ENCODE data around the gene ZRANB2.

Gene ZRANB2

DNA sequence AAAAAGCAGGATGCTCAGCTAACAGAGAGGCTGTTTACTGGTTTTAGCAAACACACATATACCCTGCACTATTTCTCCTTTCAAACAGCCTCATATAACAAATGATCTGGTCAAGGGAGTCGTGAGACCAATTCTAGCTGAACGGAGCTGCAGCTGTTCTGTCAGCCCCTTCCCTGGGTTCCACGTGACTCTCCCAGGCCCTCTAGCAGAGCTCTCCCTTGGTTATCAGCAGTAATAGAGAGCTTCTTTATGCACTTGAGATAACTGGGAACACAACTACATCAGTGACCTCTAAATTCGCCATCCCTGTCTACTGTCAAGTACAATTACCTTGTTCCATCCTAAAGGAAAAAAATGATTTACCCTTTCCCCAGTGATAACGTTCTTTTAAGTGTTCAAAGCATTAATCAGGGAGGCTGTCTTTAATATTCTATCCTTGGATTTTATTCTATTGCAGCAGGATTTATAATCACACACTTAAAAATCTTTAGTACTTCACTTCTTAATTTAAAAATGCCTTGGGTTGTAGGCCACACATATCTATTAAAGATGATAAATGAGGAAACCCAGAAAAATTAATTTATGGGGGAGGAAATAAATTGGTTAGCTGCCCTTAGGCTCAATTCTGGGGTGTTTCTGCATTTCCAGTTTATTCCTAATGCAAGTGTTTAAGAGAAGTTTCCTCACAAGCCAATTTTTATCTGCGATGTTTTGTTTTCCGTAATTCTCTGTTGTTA is 61.4 kb downstream of the ZRANB2 start:
- TF ChIP-seq, protein P1, sequence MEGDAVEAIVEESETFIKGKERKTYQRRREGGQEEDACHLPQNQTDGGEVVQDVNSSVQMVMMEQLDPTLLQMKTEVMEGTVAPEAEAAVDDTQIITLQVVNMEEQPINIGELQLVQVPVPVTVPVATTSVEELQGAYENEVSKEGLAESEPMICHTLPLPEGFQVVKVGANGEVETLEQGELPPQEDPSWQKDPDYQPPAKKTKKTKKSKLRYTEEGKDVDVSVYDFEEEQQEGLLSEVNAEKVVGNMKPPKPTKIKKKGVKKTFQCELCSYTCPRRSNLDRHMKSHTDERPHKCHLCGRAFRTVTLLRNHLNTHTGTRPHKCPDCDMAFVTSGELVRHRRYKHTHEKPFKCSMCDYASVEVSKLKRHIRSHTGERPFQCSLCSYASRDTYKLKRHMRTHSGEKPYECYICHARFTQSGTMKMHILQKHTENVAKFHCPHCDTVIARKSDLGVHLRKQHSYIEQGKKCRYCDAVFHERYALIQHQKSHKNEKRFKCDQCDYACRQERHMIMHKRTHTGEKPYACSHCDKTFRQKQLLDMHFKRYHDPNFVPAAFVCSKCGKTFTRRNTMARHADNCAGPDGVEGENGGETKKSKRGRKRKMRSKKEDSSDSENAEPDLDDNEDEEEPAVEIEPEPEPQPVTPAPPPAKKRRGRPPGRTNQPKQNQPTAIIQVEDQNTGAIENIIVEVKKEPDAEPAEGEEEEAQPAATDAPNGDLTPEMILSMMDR (IDR thresholded peaks at IDR 0.05; ENCODE audit: control insufficient read depth, extremely low read depth, insufficient read depth), result no peak
- no peak for DNase-seq (ENCODE audit: low read depth)
- no peak overlapping the region for H3K4me3 ChIP-seq (ENCODE audit: low read depth, low read length)

DNA sequence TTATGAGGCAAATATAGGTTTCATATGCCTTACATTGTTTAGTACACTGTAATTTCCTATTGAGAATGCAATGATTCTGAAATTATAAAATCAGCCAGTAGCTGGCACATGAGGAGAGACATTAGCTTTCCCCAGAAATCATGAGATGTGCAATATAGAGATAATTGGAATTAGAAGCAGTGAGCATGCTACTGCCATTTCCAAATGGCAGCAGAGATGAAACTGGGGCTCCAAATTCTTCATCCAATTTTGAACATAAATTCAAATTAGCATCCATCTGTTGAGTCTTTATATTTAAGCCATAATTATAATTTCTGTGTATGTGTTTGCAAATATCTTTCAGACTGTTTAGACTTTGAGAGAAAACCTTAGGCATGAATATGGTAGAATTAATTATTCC is 62.0 kb downstream of the ZRANB2 start:
- DNase-seq (ENCODE audit: low read depth), result no peak

DNA sequence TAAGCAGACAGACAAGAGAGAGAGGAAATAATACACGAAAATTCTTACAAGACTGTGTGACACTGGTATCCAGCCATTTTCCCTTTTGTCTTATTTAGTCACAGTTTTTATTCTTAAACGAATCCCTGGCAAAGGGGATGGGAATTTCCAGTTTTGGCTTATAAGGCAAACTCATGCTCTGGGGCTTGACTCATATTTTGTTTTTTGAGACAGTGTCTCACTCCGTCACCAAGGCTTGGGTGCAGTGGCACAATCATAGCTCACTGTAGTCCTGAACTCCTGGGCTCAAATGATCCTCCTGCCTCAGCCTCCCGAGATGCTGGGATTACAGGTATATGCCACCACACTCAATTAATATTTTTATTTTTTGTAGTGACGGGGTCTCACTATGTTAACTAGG is 65.1 kb downstream of the ZRANB2 start:
- no peak for DNase-seq (ENCODE audit: low read depth)
- TF ChIP-seq, protein P1 (IDR thresholded peaks at IDR 0.05; ENCODE audit: control insufficient read depth, extremely low read depth, insufficient read depth), result no peak

More for the DNA sequence above, 62.0 kb downstream of the ZRANB2 start:
- TF ChIP-seq, protein P1 (IDR thresholded peaks at IDR 0.05; ENCODE audit: control insufficient read depth, extremely low read depth, insufficient read depth), result no peak
- H3K4me3 ChIP-seq (ENCODE audit: low read depth, low read length), result no peak overlapping the region

DNA sequence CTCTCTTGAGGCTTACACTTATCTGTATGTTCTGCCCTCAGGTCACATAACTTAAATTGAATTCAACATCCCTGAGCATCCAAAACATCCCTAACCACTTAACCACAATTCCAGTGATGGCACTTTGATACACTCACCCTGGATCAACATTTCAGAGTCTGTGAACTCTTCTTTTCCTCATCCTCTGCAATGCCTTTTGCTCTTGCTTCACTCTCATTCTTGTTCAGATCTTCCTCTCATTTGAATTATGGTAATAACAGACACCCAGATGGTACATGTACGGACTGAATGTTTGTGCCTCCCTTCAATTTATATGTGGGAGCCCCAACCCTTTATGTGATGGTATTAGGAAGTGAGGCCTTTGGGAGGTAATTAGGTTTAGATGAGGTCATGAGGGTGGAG is 66.7 kb downstream of the ZRANB2 start:
- TF ChIP-seq, protein P1 (IDR thresholded peaks at IDR 0.05; ENCODE audit: control insufficient read depth, extremely low read depth, insufficient read depth), result no peak
- no peak for DNase-seq (ENCODE audit: low read depth)

More for the DNA sequence above, 65.1 kb downstream of the ZRANB2 start:
- no peak overlapping the region for H3K4me3 ChIP-seq (ENCODE audit: low read depth, low read length)

More for the DNA sequence above, 66.7 kb downstream of the ZRANB2 start:
- no peak overlapping the region for H3K4me3 ChIP-seq (ENCODE audit: low read depth, low read length)
